Measurements from ENCODE around the gene POLR1A. TPM values are rescaled to one million over a fixed set of nuclear protein-coding genes. Genes with fewer than 3 reads are reported as not detected.

POLR1A gene
- total and polyA plus RNA-seq, 2 of the 8 experiments (the other 6 are each of a cell fraction or from before 2014, with no cell fraction given): 8.9 to 58.1 TPM

- no peak for TF ChIP-seq NRF1 (IDR thresholded peaks at IDR 0.05; ENCODE audit: low read depth, low read length)
- no peak for TF ChIP-seq RBBP5 (IDR thresholded peaks at IDR 0.05; ENCODE audit: borderline replicate concordance, low read depth, low read length)
- no peak for TF ChIP-seq RXRA (IDR thresholded peaks at IDR 0.05; ENCODE audit: insufficient read depth, low read depth, low read length)
- TF ChIP-seq KDM1A (IDR thresholded peaks at IDR 0.05; ENCODE audit: borderline replicate concordance, low read length): no peak
Observed at GRCh38 chr2:86039178-86039962, 66.3 kb downstream of the POLR1A start (continued).

Data from H1 (cell line).